ENCODE results near the gene PTPRM.

The PTPRM gene

GRCh38 chr18:8133032-8133431 lies 565.9 kb downstream of the PTPRM start:
- Histone ChIP-seq H4K20me1 (ENCODE audit: insufficient read depth, low read length, poor library complexity, severe bottlenecking) (no peaks in the 10 kb centered on the region), H3K4me3 (ENCODE audit: low read length, poor library complexity, severe bottlenecking) (no peak overlapping the region), H3K36me3 (ENCODE audit: insufficient read depth, low read length) (no peaks in the 10 kb centered on the region), H3K9me2 (replicated peaks; ENCODE audit: low read depth, low read length) (no peaks in the 10 kb centered on the region), H3K79me2 (ENCODE audit: insufficient read depth, low read length) (no peaks in the 10 kb centered on the region), H2AFZ (ENCODE audit: low read length) (no peak overlapping the region), H3F3A (ENCODE audit: low read depth) (no peaks in the 10 kb centered on the region), H3K4me2 (ENCODE audit: low read depth, low read length, poor library complexity, severe bottlenecking) (no peak overlapping the region), H3K9me3 (ENCODE audit: insufficient read depth, low read depth, low read length) (no peaks in the 10 kb centered on the region), H3K4me1 (ENCODE audit: insufficient read depth, low read length, poor library complexity, severe bottlenecking) (no peaks in the 10 kb centered on the region), H3K27me3 (ENCODE audit: insufficient read depth, low read length, poor library complexity, severe bottlenecking) (no peaks in the 10 kb centered on the region), H3K9ac (ENCODE audit: low read depth, low read length, poor library complexity, severe bottlenecking) (no peak overlapping the region)
- TF ChIP-seq EZH2phosphoT487 (IDR thresholded peaks at IDR 0.05; ENCODE audit: borderline replicate concordance) (no peak), CTCF (conservative IDR thresholded peaks at IDR 0.05; ENCODE audit: low read length) (no peak)

DNA sequence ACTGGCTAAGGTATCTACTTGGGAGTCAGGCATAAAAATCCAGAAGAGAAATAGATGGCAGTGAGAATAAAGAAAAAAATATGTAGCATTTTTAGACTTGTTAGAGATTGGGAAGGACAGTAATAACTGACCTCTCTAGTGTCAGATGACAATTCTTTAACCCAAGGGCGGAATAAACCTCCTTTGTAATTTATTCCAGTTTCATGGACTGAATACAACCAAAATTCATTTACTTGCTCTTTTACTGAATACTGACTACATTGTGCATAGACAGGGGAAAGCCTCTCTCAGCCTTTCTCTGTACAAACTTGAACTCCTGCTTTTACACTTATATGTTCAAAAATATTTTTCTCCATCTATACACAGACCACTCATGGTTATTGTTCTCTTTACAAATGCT lies 566.8 kb downstream of the PTPRM start:
- no peaks in the 10 kb centered on the region for H3K9me2 ChIP-seq (replicated peaks; ENCODE audit: low read depth, low read length)
- H3K79me2 ChIP-seq (ENCODE audit: insufficient read depth, low read length) = no peaks in the 10 kb centered on the region
- H2AFZ ChIP-seq (ENCODE audit: low read length) = no peak overlapping the region
- H3K36me3 ChIP-seq (ENCODE audit: insufficient read depth, low read length) = no peaks in the 10 kb centered on the region
- no peaks in the 10 kb centered on the region for H3F3A ChIP-seq (ENCODE audit: low read depth)
- no peak overlapping the region for H3K4me2 ChIP-seq (ENCODE audit: low read depth, low read length, poor library complexity, severe bottlenecking)
- H3K4me3 ChIP-seq (ENCODE audit: low read length, poor library complexity, severe bottlenecking) = no peak overlapping the region
- no peak overlapping the region for H3K9ac ChIP-seq (ENCODE audit: low read depth, low read length, poor library complexity, severe bottlenecking)
- no peak for TF ChIP-seq CTCF (conservative IDR thresholded peaks at IDR 0.05; ENCODE audit: low read length)
- no peaks in the 10 kb centered on the region for H4K20me1 ChIP-seq (ENCODE audit: insufficient read depth, low read length, poor library complexity, severe bottlenecking)
- no peaks in the 10 kb centered on the region for H3K9me3 ChIP-seq (ENCODE audit: insufficient read depth, low read depth, low read length)
- no peaks in the 10 kb centered on the region for H3K4me1 ChIP-seq (ENCODE audit: insufficient read depth, low read length, poor library complexity, severe bottlenecking)
- H3K27me3 ChIP-seq (ENCODE audit: insufficient read depth, low read length, poor library complexity, severe bottlenecking) = no peaks in the 10 kb centered on the region

- Histone ChIP-seq H3K4me2 (ENCODE audit: low read depth, low read length, poor library complexity, severe bottlenecking) (no peak overlapping the region), H3K27me3 (ENCODE audit: insufficient read depth, low read length, poor library complexity, severe bottlenecking) (no peaks in the 10 kb centered on the region), H3F3A (ENCODE audit: low read depth) (no peaks in the 10 kb centered on the region), H2AFZ (ENCODE audit: low read length) (no peak overlapping the region), H3K9me2 (replicated peaks; ENCODE audit: low read depth, low read length) (no peaks in the 10 kb centered on the region), H3K9me3 (ENCODE audit: insufficient read depth, low read depth, low read length) (no peaks in the 10 kb centered on the region), H3K4me3 (ENCODE audit: low read length, poor library complexity, severe bottlenecking) (no peak overlapping the region), H3K9ac (ENCODE audit: low read depth, low read length, poor library complexity, severe bottlenecking) (no peak overlapping the region), H3K4me1 (ENCODE audit: insufficient read depth, low read length, poor library complexity, severe bottlenecking) (no peaks in the 10 kb centered on the region), H4K20me1 (ENCODE audit: insufficient read depth, low read length, poor library complexity, severe bottlenecking) (no peaks in the 10 kb centered on the region), H3K79me2 (ENCODE audit: insufficient read depth, low read length) (no peaks in the 10 kb centered on the region), H3K36me3 (ENCODE audit: insufficient read depth, low read length) (no peaks in the 10 kb centered on the region)
- no peak for TF ChIP-seq CTCF (conservative IDR thresholded peaks at IDR 0.05; ENCODE audit: low read length)
- TF ChIP-seq EZH2phosphoT487 (IDR thresholded peaks at IDR 0.05; ENCODE audit: borderline replicate concordance) = no peak
These were observed 572.0 kb downstream of the PTPRM start for GRCh38 chr18:8139127-8139527.

Data from Loucy (cell line).